ENCODE results near the gene TPRN.

The TPRN gene

GRCh38 chr9:137178939-137179630 lies 21.5 kb downstream of the TPRN start:
- Histone ChIP-seq H3K9me3 (ENCODE audit: control insufficient read depth, low read length) (no peaks in the 10 kb centered on the region), H3K27me3 (replicated peaks; ENCODE audit: control insufficient read depth, insufficient read depth, low read length) (no peaks in the 10 kb centered on the region), H3K4me3 (ENCODE audit: low read length) (no peak overlapping the region), H3K4me1 (ENCODE audit: control insufficient read depth, insufficient read depth, low read length) (peaks cover 6% of the 10 kb centered on the region), H3K36me3 (ENCODE audit: control insufficient read depth, insufficient read depth, low read length, severe bottlenecking) (peaks cover 55% of the 10 kb centered on the region), H3K9ac (ENCODE audit: low read length) (no peak overlapping the region)
- DNase-seq (ENCODE audit: low read depth) = no peak

GRCh38 chr9:137178201-137178938 lies 22.2 kb downstream of the TPRN start:
- no peaks in the 10 kb centered on the region for H3K9me3 ChIP-seq (ENCODE audit: control insufficient read depth, low read length)
- no peak overlapping the region for H3K4me3 ChIP-seq (ENCODE audit: low read length)
- no peak overlapping the region for H3K9ac ChIP-seq (ENCODE audit: low read length)
- no peak for DNase-seq (ENCODE audit: low read depth)
- H3K36me3 ChIP-seq (ENCODE audit: control insufficient read depth, insufficient read depth, low read length, severe bottlenecking) = peaks cover 48% of the 10 kb centered on the region
- H3K4me1 ChIP-seq (ENCODE audit: control insufficient read depth, insufficient read depth, low read length) = peaks cover 6% of the 10 kb centered on the region
- peaks cover 5% of the 10 kb centered on the region for H3K27me3 ChIP-seq (replicated peaks; ENCODE audit: control insufficient read depth, insufficient read depth, low read length)

GRCh38 chr9:137176302-137177182 lies 24.0 kb downstream of the TPRN start:
- DNase-seq (ENCODE audit: low read depth) = peak; percentile 21
- H3K27me3 ChIP-seq (replicated peaks; ENCODE audit: control insufficient read depth, insufficient read depth, low read length) = peaks cover 18% of the 10 kb centered on the region
- H3K9me3 ChIP-seq (ENCODE audit: control insufficient read depth, low read length) = no peaks in the 10 kb centered on the region

GRCh38 chr9:137175345-137175961 lies 25.1 kb downstream of the TPRN start:
- no peak overlapping the region for H3K4me3 ChIP-seq (ENCODE audit: low read length)

More at GRCh38 chr9:137176302-137177182, 24.0 kb downstream of the TPRN start:
- Histone ChIP-seq H3K4me3 (ENCODE audit: low read length) (no peak overlapping the region), H3K9ac (ENCODE audit: low read length) (no peak overlapping the region), H3K36me3 (ENCODE audit: control insufficient read depth, insufficient read depth, low read length, severe bottlenecking) (peaks cover 33% of the 10 kb centered on the region), H3K4me1 (ENCODE audit: control insufficient read depth, insufficient read depth, low read length) (peaks cover 6% of the 10 kb centered on the region)

GRCh38 chr9:137174722-137175293 lies 25.7 kb downstream of the TPRN start:
- H3K9me3 ChIP-seq (ENCODE audit: control insufficient read depth, low read length) = no peaks in the 10 kb centered on the region
- peaks cover 16% of the 10 kb centered on the region for H3K36me3 ChIP-seq (ENCODE audit: control insufficient read depth, insufficient read depth, low read length, severe bottlenecking)
- peaks cover 29% of the 10 kb centered on the region for H3K27me3 ChIP-seq (replicated peaks; ENCODE audit: control insufficient read depth, insufficient read depth, low read length)
- no peak overlapping the region for H3K4me3 ChIP-seq (ENCODE audit: low read length)
- DNase-seq (ENCODE audit: low read depth) = no peak
- H3K9ac ChIP-seq (ENCODE audit: low read length) = no peak overlapping the region
- H3K4me1 ChIP-seq (ENCODE audit: control insufficient read depth, insufficient read depth, low read length) = peaks cover 6% of the 10 kb centered on the region

More at GRCh38 chr9:137175345-137175961, 25.1 kb downstream of the TPRN start:
- Histone ChIP-seq H3K9ac (ENCODE audit: low read length) (no peak overlapping the region), H3K36me3 (ENCODE audit: control insufficient read depth, insufficient read depth, low read length, severe bottlenecking) (peaks cover 22% of the 10 kb centered on the region), H3K9me3 (ENCODE audit: control insufficient read depth, low read length) (no peaks in the 10 kb centered on the region), H3K4me1 (ENCODE audit: control insufficient read depth, insufficient read depth, low read length) (peaks cover 6% of the 10 kb centered on the region), H3K27me3 (replicated peaks; ENCODE audit: control insufficient read depth, insufficient read depth, low read length) (peaks cover 26% of the 10 kb centered on the region)
- DNase-seq (ENCODE audit: low read depth) = no peak

- no peak for DNase-seq (ENCODE audit: low read depth)
- Histone ChIP-seq H3K4me3 (ENCODE audit: low read length) (no peak overlapping the region), H3K9me3 (ENCODE audit: control insufficient read depth, low read length) (no peaks in the 10 kb centered on the region), H3K36me3 (ENCODE audit: control insufficient read depth, insufficient read depth, low read length, severe bottlenecking) (peaks cover 9% of the 10 kb centered on the region), H3K9ac (ENCODE audit: low read length) (no peak overlapping the region), H3K4me1 (ENCODE audit: control insufficient read depth, insufficient read depth, low read length) (peaks cover 8% of the 10 kb centered on the region), H3K27me3 (replicated peaks; ENCODE audit: control insufficient read depth, insufficient read depth, low read length) (peaks cover 29% of the 10 kb centered on the region)
Measured at GRCh38 chr9:137173796-137174664, 26.5 kb downstream of the TPRN start.

- Histone ChIP-seq H3K9me3 (ENCODE audit: control insufficient read depth, low read length) (no peaks in the 10 kb centered on the region), H3K27me3 (replicated peaks; ENCODE audit: control insufficient read depth, insufficient read depth, low read length) (peaks cover 29% of the 10 kb centered on the region), H3K4me3 (ENCODE audit: low read length) (no peak overlapping the region), H3K4me1 (ENCODE audit: control insufficient read depth, insufficient read depth, low read length) (peaks cover 4% of the 10 kb centered on the region), H3K36me3 (ENCODE audit: control insufficient read depth, insufficient read depth, low read length, severe bottlenecking) (peaks cover 9% of the 10 kb centered on the region), H3K9ac (ENCODE audit: low read length) (no peak overlapping the region)
- DNase-seq (ENCODE audit: low read depth) = no peak
Measured at GRCh38 chr9:137172901-137173795, 27.4 kb downstream of the TPRN start.

GRCh38 chr9:137171149-137171900 lies 29.2 kb downstream of the TPRN start:
- no peaks in the 10 kb centered on the region for H3K36me3 ChIP-seq (ENCODE audit: control insufficient read depth, insufficient read depth, low read length, severe bottlenecking)
- H3K9ac ChIP-seq (ENCODE audit: low read length) = no peak overlapping the region
- no peaks in the 10 kb centered on the region for H3K9me3 ChIP-seq (ENCODE audit: control insufficient read depth, low read length)
- peaks cover 3% of the 10 kb centered on the region for H3K4me1 ChIP-seq (ENCODE audit: control insufficient read depth, insufficient read depth, low read length)
- H3K27me3 ChIP-seq (replicated peaks; ENCODE audit: control insufficient read depth, insufficient read depth, low read length) = peaks cover 36% of the 10 kb centered on the region
- no peak overlapping the region for H3K4me3 ChIP-seq (ENCODE audit: low read length)
- no peak for DNase-seq (ENCODE audit: low read depth)

Data from adipocyte (in vitro differentiated cells).